GF-D8 (cell line): ENCODE data around the gene SLC17A5.
A peak's percentile ranks its signal among the peaks of the same experiment; 100 is the strongest.
"Not testable (repeated sequence)": the region's sequence is repeated elsewhere in the genome, so short reads cannot be mapped to it uniquely, and the experiment has no call there.

Source experiments
- DNase-seq: peaks from one replicate; lab custom pipeline; 2025; lab: John Stamatoyannopoulos, UW

Gene SLC17A5

DNA sequence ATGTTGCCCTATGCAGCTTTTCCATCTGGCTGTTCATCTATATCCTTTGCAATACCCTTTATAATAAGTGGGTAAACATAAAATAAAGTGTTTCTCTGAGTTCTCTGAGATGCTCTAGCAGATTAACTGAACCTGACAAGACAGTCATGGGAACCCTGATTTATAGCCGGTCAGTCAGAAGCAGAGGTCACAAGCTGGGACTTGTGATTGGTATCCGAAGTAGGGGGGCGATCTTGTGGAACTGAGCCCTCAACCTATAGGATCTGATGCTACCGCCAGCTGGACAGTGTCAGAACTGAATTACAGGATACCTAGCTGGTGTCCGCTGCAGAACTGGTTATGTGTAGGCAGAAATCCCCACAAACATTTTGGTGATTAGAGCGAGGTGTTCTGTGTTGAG lies 39.0 kb downstream of the SLC17A5 start:
- DNase-seq: no peak

DNA sequence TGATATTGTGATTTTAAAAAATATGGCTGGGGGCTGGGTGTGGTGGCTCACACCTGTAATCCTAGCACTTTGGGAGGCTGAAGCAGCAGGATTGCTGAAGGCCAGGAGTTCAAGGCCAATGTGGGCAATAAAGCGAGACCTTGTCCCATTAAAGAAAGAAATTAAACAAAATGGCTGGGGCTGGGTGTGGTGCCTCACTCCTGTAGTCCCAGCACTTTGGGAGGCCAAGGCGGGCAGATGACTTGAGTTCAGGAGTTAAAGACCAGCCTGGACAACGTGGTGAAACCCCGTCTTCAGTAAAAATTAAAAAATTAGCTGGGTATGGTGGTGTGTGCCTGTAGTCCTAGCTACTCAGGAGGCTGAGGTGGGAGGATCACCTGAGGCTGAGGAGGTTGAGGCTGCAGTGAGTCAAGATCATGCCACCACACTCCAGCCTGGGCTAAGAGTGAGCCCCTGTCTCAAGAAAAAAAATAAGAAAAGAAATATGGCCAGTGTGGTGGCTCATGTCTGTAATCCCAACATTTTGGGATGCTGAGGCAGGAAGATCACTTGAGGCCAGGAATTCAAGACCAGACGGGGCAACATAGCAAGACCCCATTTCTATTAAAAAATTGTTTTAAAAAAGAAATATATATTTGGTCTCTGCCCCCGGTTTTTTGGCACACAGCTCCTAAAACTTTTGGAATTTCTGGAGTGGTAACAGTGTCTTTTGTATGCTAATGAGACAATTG lies 39.8 kb downstream of the SLC17A5 start:
- no peak for DNase-seq

- DNase-seq: no peak
Measured at GRCh38 chr6:73612611-73613010, 41.2 kb downstream of the SLC17A5 start.

- peak; percentile 10 for DNase-seq
Measured at GRCh38 chr6:73610444-73611275, 43.1 kb downstream of the SLC17A5 start.

DNA sequence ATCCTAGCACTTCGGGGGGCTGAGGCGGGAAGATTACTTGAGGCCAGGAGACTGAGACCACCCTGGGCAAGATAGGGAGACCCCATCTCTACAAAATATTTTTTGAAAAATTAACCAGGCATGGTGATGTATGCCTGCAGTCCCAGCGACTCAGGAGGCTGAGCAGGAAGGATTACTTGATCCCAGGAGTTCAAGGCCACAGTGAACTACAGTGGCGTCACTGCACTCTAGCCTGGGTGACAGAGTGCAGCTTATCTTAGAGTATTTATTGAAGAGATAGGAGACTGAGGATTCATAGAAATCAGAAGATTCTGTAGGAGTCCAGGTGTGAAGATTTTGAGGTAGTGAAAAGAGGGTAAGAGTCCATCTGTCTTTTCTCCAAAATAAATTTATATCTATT lies 45.0 kb downstream of the SLC17A5 start:
- no peak for DNase-seq

DNA sequence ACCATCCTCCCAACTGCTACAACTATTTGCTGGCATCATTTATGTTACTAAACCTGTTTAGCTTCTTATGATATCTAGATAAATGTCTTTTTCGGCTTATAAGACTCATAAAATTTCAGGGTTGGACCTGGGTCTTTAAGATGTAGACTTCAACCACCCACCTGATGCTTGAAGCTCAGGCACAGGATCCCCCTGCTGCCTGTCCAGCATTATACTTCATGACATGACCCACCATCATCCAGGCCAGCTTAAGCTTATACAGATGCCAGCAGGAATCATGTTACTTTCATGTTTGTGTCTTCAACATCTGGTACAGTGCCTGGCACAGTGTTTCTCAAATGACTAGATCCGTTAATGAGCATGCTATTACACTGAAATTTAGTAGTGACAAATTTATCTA lies 47.4 kb downstream of the SLC17A5 start:
- no peak for DNase-seq

- DNase-seq: no peak
Measured at GRCh38 chr6:73604461-73604860, 49.3 kb downstream of the SLC17A5 start.

DNA sequence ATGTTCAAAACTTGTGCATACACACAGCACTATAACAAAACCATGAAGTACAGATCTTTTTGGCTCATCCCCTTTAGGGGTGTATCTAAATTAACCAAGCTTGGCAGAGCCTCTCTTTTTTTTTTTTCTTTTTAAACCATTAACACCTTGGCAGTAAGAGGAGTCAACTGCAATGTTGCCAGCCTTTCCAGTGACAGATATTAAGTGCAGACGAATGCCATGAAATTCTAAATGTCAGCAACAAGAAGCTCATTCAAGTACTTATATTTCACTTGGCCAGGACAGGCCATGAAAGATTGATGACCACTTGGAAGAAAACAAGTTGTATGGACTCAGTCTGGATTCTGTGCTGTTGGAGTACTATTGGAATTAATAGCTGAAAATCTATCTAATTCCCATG lies 49.8 kb downstream of the SLC17A5 start:
- DNase-seq: no peak

DNA sequence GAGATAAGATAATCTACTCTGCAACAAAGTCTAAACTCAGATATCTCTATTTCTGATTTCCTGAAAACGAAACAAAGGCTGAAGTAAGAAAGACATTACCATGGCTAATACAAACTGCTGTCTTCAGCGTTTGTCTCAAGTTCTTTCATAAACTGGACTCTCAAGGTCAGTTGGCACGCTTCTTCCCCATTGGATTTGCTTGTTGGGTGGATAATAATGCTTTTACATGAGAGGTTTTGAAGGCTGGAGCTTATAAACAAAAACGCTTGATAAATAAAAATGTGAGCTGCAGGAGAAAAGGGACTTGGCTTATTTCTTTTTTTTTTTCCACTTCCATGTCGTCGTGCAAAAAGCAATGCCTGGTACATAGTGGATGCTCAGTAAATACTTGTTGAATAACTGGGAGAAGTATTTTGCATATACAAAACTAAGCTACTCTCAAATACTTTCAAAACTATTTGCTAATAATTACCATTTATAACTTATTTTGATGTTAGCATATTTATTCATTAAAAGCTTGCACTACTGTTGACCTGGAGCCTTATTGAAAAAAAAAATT lies 67.3 kb downstream of the SLC17A5 start:
- no peak for DNase-seq

- DNase-seq: peak; percentile 85
Measured at GRCh38 chr6:73585566-73586415, 68.0 kb downstream of the SLC17A5 start.

- DNase-seq: no peak
Measured at GRCh38 chr6:73581293-73581692, 72.5 kb downstream of the SLC17A5 start.

DNA sequence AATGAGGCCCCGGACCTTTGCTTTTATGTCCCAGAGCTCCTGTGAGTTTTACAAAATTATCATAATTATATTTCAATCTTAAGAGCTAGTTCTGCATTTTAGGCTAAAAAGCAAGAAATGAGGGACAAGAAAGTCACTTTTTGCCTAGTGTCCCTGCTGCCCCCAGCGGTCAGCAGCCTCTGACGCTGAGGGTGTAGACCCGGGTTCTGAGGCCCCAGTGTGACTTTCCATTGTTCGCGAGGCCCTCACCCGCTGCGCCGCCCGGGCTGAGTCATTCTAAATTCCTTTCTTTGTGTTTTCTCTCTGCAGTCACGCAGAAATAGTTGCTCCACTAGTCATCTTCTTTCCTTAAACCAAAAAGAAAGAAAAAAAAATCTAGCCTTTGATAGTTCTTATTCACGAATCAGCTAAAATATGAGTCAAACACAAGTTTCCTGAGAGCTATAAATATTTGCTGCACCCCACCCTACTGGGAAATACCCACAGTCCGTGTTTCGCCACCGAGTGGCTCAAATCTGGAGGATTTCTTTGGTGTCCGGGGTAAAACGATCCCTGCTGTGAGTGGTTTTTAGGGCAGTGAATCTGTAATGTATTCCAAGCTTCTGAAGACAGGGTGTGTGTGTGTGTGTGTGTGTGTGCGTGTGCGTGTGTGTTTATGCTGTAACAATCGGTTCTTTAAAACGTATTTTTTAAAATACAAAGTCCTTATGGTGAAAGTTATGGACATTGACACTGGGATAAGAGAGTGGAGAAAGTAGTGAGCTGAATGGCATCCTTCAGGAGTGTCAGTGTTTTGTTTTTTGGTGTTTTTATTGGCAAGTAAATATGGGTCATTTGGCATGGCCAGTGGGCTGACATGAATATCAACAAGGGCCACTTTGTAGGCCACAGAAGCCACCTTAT lies 73.3 kb downstream of the SLC17A5 start:
- peak; percentile 61 for DNase-seq

GRCh38 chr6:73579851-73580246 lies 73.9 kb downstream of the SLC17A5 start:
- DNase-seq: peak; percentile 61

GRCh38 chr6:73579389-73579788 lies 74.4 kb downstream of the SLC17A5 start:
- DNase-seq: no peak

GRCh38 chr6:73577676-73578075 lies 76.1 kb downstream of the SLC17A5 start:
- no peak for DNase-seq

- DNase-seq: not testable (repeated sequence)
Measured at GRCh38 chr6:73572531-73572930, 81.3 kb downstream of the SLC17A5 start.

GRCh38 chr6:73571218-73572181 lies 82.3 kb downstream of the SLC17A5 start:
- DNase-seq: not testable (repeated sequence)

- no peak for DNase-seq
Measured at GRCh38 chr6:73569121-73569520, 84.7 kb downstream of the SLC17A5 start.

DNA sequence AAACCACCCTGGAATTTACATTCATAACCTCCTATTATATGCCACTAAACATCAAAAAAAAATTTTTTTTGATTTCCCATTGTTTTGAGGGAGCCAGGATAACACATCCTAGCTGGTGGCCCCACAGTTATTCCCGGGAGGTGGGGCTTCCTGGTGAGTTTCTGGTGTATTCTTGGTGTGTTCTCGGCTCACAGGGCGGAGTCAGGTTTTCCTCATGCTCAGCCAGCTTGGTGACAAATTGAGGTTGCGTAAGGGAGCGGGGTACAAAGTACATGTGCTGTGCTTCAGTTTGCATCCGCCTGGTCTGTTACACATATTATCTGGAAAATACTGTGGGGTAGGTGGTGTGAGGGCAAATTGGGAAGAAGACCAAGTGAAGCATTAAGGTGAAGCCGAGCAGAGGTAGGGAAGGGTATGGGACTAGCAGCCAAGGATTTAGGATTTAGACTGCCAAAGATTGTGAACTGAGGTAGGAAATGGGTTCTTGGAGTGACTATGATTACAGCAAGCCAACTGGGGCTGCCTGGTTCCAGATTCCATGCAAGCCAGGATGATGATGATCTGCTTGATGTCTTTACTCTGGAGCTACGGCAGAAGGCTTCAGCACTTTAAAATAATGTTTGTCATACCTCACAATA lies 86.7 kb downstream of the SLC17A5 start:
- DNase-seq: peak; percentile 38
